H9 (cell line): ENCODE data around the gene TBPL1. TPM values are rescaled to one million over a fixed set of nuclear protein-coding genes. Genes with fewer than 3 reads are reported as not detected.

Experiments
- DNase-seq: peaks from one replicate; pipeline ENCODE4 v3.0.0-alpha.2; 2017
- H2AFZ ChIP-seq: one replicate; pipeline ENCODE4 v1.6.1; 2013; ENCODE audit warnings: mild to moderate bottlenecking, low read length, control low read depth, moderate library complexity
- H2AK5ac ChIP-seq: 2 replicates; pipeline ENCODE4 v1.6.1; 2013; ENCODE audit warnings: low read length, control low read depth, mixed read lengths; ENCODE audit not compliant: insufficient read length
- H2BK120ac ChIP-seq: one replicate; pipeline ENCODE4 v1.6.1; 2013; ENCODE audit warnings: low read depth, mild to moderate bottlenecking, low read length, control low read depth, inconsistent platforms; ENCODE audit not compliant: poor library complexity, severe bottlenecking
- H2BK12ac ChIP-seq: 2 replicates; pipeline ENCODE4 v1.6.1; 2013; ENCODE audit warnings: low read length, control low read depth, mixed read lengths, low read depth; ENCODE audit not compliant: insufficient read length
- H2BK15ac ChIP-seq: 2 replicates; pipeline ENCODE4 v1.6.1; 2013; ENCODE audit warnings: low read depth, low read length, control low read depth
- H2BK20ac ChIP-seq: one replicate; pipeline ENCODE4 v1.6.1; 2013; ENCODE audit warnings: low read depth, mild to moderate bottlenecking, low read length, control low read depth, inconsistent platforms; ENCODE audit not compliant: poor library complexity, severe bottlenecking
- H2BK5ac ChIP-seq: 2 replicates; pipeline ENCODE4 v1.6.1; 2013; ENCODE audit warnings: low read length, control low read depth, mixed read lengths; ENCODE audit not compliant: insufficient read length
- H3K14ac ChIP-seq: 2 replicates; pipeline ENCODE4 v1.6.1; 2013; ENCODE audit warnings: low read length, control low read depth; ENCODE audit not compliant: insufficient read depth
- H3K18ac ChIP-seq: 2 replicates; pipeline ENCODE4 v1.6.1; 2013; ENCODE audit warnings: low read depth, mild to moderate bottlenecking, mixed read lengths, low read length, control low read depth; ENCODE audit not compliant: insufficient read length
- H3K23ac ChIP-seq: 2 replicates; pipeline ENCODE4 v1.6.1; 2013; ENCODE audit warnings: low read length, control low read depth, mixed read lengths, low read depth; ENCODE audit not compliant: insufficient read length
- H3K23me2 ChIP-seq: 2 replicates; pipeline ENCODE4 v1.6.1; 2013; ENCODE audit warnings: low read depth, mild to moderate bottlenecking, mixed read lengths, low read length, control low read depth; ENCODE audit not compliant: insufficient read length, poor library complexity, severe bottlenecking
- H3K27ac ChIP-seq: 2 replicates; pipeline ENCODE4 v1.5.1; 2013; ENCODE audit warnings: low read length, control low read depth, mixed read lengths, low read depth; ENCODE audit not compliant: insufficient read length
- H3K27me3 ChIP-seq: 2 replicates; pipeline ENCODE4 v1.6.1; 2013; ENCODE audit warnings: low read length, control low read depth, inconsistent platforms; ENCODE audit not compliant: insufficient read depth
- H3K4ac ChIP-seq: 2 replicates; pipeline ENCODE4 v1.6.1; 2013; ENCODE audit warnings: low read depth, mild to moderate bottlenecking, control low read depth, inconsistent platforms, low read length, moderate library complexity
- H3K4me1 ChIP-seq: 2 replicates; pipeline ENCODE4 v1.6.1; 2013; ENCODE audit warnings: low read length, control low read depth, inconsistent platforms; ENCODE audit not compliant: insufficient read depth
- H3K4me2 ChIP-seq: 2 replicates; pipeline ENCODE4 v1.6.1; 2013; ENCODE audit warnings: low read length, control low read depth, mixed read lengths; ENCODE audit not compliant: insufficient read length, insufficient read depth
- H3K56ac ChIP-seq: 2 replicates; pipeline ENCODE4 v1.6.1; 2013; ENCODE audit warnings: low read depth, mild to moderate bottlenecking, mixed read lengths, low read length, control low read depth; ENCODE audit not compliant: insufficient read length
- H3K79me1 ChIP-seq: 2 replicates; pipeline ENCODE4 v1.6.1; 2013; ENCODE audit warnings: low read depth, mild to moderate bottlenecking, moderate library complexity, low read length, control low read depth, inconsistent platforms; ENCODE audit not compliant: insufficient read depth, poor library complexity, severe bottlenecking
- H3K79me2 ChIP-seq: 2 replicates; pipeline ENCODE4 v1.6.1; 2013; ENCODE audit warnings: low read length, control low read depth, inconsistent platforms; ENCODE audit not compliant: insufficient read depth
- H3K9ac ChIP-seq: 2 replicates; pipeline ENCODE4 v1.6.1; 2013; ENCODE audit warnings: low read length, control low read depth, mixed read lengths; ENCODE audit not compliant: insufficient read length; ENCODE audit errors: extremely low read depth
- H3K9me3 ChIP-seq: one replicate; pipeline ENCODE4 v1.6.1; 2013; ENCODE audit warnings: low read depth, low read length, inconsistent platforms; ENCODE audit not compliant: control insufficient read depth
- H3T11ph ChIP-seq: one replicate; pipeline ENCODE4 v1.6.1; 2013; ENCODE audit warnings: mild to moderate bottlenecking, low read length, control low read depth, inconsistent platforms
- H4K20me1 ChIP-seq: one replicate; pipeline ENCODE4 v1.6.1; 2013; ENCODE audit not compliant: control insufficient read depth, insufficient read length, insufficient read depth
- H4K5ac ChIP-seq: 2 replicates; pipeline ENCODE4 v1.6.1; 2013; ENCODE audit warnings: low read depth, mild to moderate bottlenecking, mixed read lengths, low read length, control low read depth; ENCODE audit not compliant: insufficient read length
- H4K8ac ChIP-seq: replicated peaks from 2 replicates; pipeline ENCODE4 v1.6.1; 2013; ENCODE audit warnings: low read length, control low read depth, mixed read lengths, low read depth; ENCODE audit not compliant: insufficient read length
- H4K91ac ChIP-seq: 2 replicates; pipeline ENCODE4 v1.6.1; 2013; ENCODE audit warnings: low read depth, mild to moderate bottlenecking, moderate library complexity, mixed read lengths, low read length, control low read depth; ENCODE audit not compliant: insufficient read length
- H3K27ac Mint-ChIP-seq, 3 experiments: 2 replicates in 2 of 3; 3 replicates in 1 of 3; pipeline ENCODE4 v1.8.0; 2020 to 2021; ENCODE audit warnings: mixed read lengths in 3 of 3, mild to moderate bottlenecking in 1 of 3, moderate library complexity in 1 of 3
- H3K27me3 Mint-ChIP-seq: 2 replicates; pipeline ENCODE4 v1.8.0; 2021; ENCODE audit warnings: low read depth, mild to moderate bottlenecking, moderate library complexity, mixed read lengths
- H3K36me3 Mint-ChIP-seq, 3 experiments: 2 replicates in 2 of 3; 3 replicates in 1 of 3; pipeline ENCODE4 v1.8.0; 2020 to 2021; ENCODE audit warnings: low read depth in 3 of 3, mixed read lengths in 3 of 3; ENCODE audit not compliant: insufficient read depth in 1 of 3
- H3K4me1 Mint-ChIP-seq, 2 experiments: 2 replicates each; pipeline ENCODE4 v1.8.0; 2020; ENCODE audit warnings: mixed read lengths in 2 of 2
- H3K4me3 Mint-ChIP-seq, 2 experiments: 2 replicates in 1 of 2; 3 replicates in 1 of 2; pipeline ENCODE4 v1.8.0; 2020 to 2021; ENCODE audit warnings: mild to moderate bottlenecking in 2 of 2, mixed read lengths in 2 of 2, moderate library complexity in 1 of 2
- H3K9me3 Mint-ChIP-seq, 2 experiments: 2 replicates in 1 of 2; 3 replicates in 1 of 2; pipeline ENCODE4 v1.8.0; 2020; ENCODE audit warnings: mild to moderate bottlenecking in 2 of 2, mixed read lengths in 2 of 2, moderate library complexity in 1 of 2
- WGBS: extraction: QIAGEN DNeasy Blood & Tissue Kit; methylation state at CpG from one replicate; pipeline ENCODE4 v1.1.7; 2013; ENCODE audit warnings: missing lambda C conversion rate, low lambda C conversion rate, mixed read lengths; ENCODE audit not compliant: insufficient read length; ENCODE audit errors: extremely low coverage; 5-methylcytosine and 5-hydroxymethylcytosine counted together
- total RNA-seq: library from RNA; stranded (reverse); gene quantifications from 2 replicates; pipeline ENCODE4 v1.2.1, GENCODE V29; 2021
- TF ChIP-seq, protein P1 (sequence below): fragments of 200-600 bp; sonication (generic); conservative IDR thresholded peaks from 3 replicates; pipeline ENCODE4 v1.8.0; 2021; ENCODE audit warnings: antibody characterized with exemption, mild to moderate bottlenecking

The TBPL1 gene
- total RNA-seq, 1 experiment from 2014 or later, result 49.7 TPM

DNA sequence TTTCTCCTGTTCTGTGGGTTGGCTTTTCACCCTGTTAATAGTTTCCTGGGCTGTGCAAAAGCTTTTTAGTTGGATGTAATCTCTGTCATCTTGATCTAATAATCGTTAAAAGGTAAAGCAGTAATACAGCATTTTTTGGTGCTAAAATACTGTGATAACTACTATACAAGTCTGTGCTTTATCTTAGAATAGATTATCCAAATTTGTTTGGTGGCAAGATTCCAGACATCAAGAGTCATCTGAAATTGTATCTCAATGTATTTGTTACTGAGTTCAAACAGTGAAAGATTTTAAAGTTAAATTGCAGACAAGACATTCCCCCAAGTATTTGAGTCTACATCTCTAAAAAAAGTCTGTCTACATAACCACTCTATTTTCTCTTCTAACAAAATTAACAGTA lies 18.8 kb downstream of the TBPL1 start:
- Histone ChIP-seq H3K27ac (no peak overlapping the region), H3K4me2 (no peak overlapping the region), H3K4me1 (no peaks in the 10 kb centered on the region; the same call in 1 of the 2 replicates), H3K23me2 (no peaks in the 10 kb centered on the region), H2AFZ (no peak overlapping the region), H3K4ac (no peak overlapping the region), H3K79me2 (peaks cover 2% of the 10 kb centered on the region; the same call in 1 of the 2 replicates), H2BK5ac (no peak overlapping the region), H4K91ac (no peak overlapping the region), H4K20me1 (no peaks in the 10 kb centered on the region), H2BK15ac (no peak overlapping the region), H3K9ac (no peak overlapping the region), H2AK5ac (no peak overlapping the region), H3K9me3 (no peaks in the 10 kb centered on the region), H2BK20ac (no peak overlapping the region), H3T11ph (no peak overlapping the region), H4K5ac (no peak overlapping the region), H4K8ac (no peak overlapping the region), H3K56ac (no peak overlapping the region), H3K79me1 (peaks cover 2% of the 10 kb centered on the region), H2BK12ac (no peak overlapping the region), H3K23ac (no peak overlapping the region), H2BK120ac (no peak overlapping the region), H3K27me3 (no peaks in the 10 kb centered on the region), H3K14ac (no peak overlapping the region), H3K18ac (no peak overlapping the region)
- Mint-ChIP-seq H3K4me1 (peaks cover 28 to 31% of the 10 kb centered on the region in 2 experiments), H3K27ac (peak overlapping the region in 1 of 3 experiments; percentile 63; a peak in 3 of 7 replicates), H3K27me3 (no peaks in the 10 kb centered on the region), H3K9me3 (no peaks in the 10 kb centered on the region), H3K4me3 (no peak overlapping the region), H3K36me3 (no peaks in the 10 kb centered on the region)
- no peak for DNase-seq
- no CpG with 5 or more reads among the region's 1 CpG for WGBS
- TF ChIP-seq, protein P1, sequence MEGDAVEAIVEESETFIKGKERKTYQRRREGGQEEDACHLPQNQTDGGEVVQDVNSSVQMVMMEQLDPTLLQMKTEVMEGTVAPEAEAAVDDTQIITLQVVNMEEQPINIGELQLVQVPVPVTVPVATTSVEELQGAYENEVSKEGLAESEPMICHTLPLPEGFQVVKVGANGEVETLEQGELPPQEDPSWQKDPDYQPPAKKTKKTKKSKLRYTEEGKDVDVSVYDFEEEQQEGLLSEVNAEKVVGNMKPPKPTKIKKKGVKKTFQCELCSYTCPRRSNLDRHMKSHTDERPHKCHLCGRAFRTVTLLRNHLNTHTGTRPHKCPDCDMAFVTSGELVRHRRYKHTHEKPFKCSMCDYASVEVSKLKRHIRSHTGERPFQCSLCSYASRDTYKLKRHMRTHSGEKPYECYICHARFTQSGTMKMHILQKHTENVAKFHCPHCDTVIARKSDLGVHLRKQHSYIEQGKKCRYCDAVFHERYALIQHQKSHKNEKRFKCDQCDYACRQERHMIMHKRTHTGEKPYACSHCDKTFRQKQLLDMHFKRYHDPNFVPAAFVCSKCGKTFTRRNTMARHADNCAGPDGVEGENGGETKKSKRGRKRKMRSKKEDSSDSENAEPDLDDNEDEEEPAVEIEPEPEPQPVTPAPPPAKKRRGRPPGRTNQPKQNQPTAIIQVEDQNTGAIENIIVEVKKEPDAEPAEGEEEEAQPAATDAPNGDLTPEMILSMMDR, result no peak
